Measurements from ENCODE around the gene HMGB1. TPM values are rescaled to one million over a fixed set of nuclear protein-coding genes. Genes with fewer than 3 reads are reported as not detected.

Gene HMGB1
- total RNA-seq (2022; extraction: Qiagen RNA extraction) = 509 to 785 TPM (median 555 TPM) in 5 replicates

GRCh38 chr13:30465593-30466357, at the start of gene HMGB1:
Gene HMGB1 (minus strand): TSS chr13:30465936. CDS start chr13:30463680, 2,256 bp downstream.

GRCh38 chr13:30422054-30422839, 43.5 kb downstream of the HMGB1 start, which contains the start of gene UBE2L5:
Gene UBE2L5 (plus strand): TSS chr13:30422493. CDS start chr13:30427991, 5,498 bp downstream.

Other genes with a start within 250 kb of the HMGB1 start
- 4.7 to 6.8 TPM (median 6.2 TPM) in 5 replicates for gene KATNAL1, start 158.4 kb downstream of the HMGB1 start, total RNA-seq (2022; extraction: Qiagen RNA extraction)
- not detected in 5 replicates for gene UBE2L5, start 43.4 kb downstream of the HMGB1 start, total RNA-seq (2022; extraction: Qiagen RNA extraction)
- 14.7 to 21.2 TPM (median 17.7 TPM) in 5 replicates for gene USPL1, start 152.0 kb upstream of the HMGB1 start, total RNA-seq (2022; extraction: Qiagen RNA extraction)

All from A549 treated with AZD2906 at 1 μM for 4 hours (cell line).